ENCODE results near the gene DSCAML1. TPM values are rescaled to one million over a fixed set of nuclear protein-coding genes. Genes with fewer than 3 reads are reported as not detected.

Gene DSCAML1
- total and polyA plus RNA-seq, 2 of the 8 experiments (the other 6 are each of a cell fraction or from before 2014, with no cell fraction given) = 0.19 to 0.24 TPM

GRCh38 chr11:117511931-117512539 is 285.0 kb downstream of the DSCAML1 start (continued):
- TF ChIP-seq CBX5 (IDR thresholded peaks at IDR 0.05; ENCODE audit: low read depth, low read length) = no peak
- no peak for TF ChIP-seq NANOG (IDR thresholded peaks at IDR 0.05; ENCODE audit: insufficient read depth, low read depth, low read length, poor library complexity, severe bottlenecking)
- TF ChIP-seq KDM5A (IDR thresholded peaks at IDR 0.05; ENCODE audit: low read length) = no peak
- TF ChIP-seq POLR2A (IDR thresholded peaks at IDR 0.05; ENCODE audit: control extremely low read depth in 1 of 2, low read depth in 2 of 2, low read length in 2 of 2) = no peak

All from H1 (cell line).